ENCODE data around the gene ARHGDIA. TPM values are rescaled to one million over a fixed set of nuclear protein-coding genes. Genes with fewer than 3 reads are reported as not detected.

Gene ARHGDIA
- total RNA-seq, 4 donors from 2014 or later: 31.2 to 350 (median 55.1) TPM

GRCh38 chr17:81859906-81860755, 11.0 kb downstream of the ARHGDIA start, which contains the start of gene P4HB:
Gene P4HB, minus strand, starts transcription at chr17:81860535. Its CDS starts 64 bp downstream, at chr17:81860471.
- no peaks in the 10 kb centered on the region for H3K9me3 ChIP-seq
- no peaks in the 10 kb centered on the region for H3K36me3 ChIP-seq
- intact Hi-C loops (cut with DNase I; ENCODE audit: low total_unique reads): no loop called here
- H3K4me3 ChIP-seq: peak within 1 kb of the TSS; percentile 93 to 97
- peak in 1 of 2 donors; percentile 99 for DNase-seq
- peak; percentile 65 to 79 for TF ChIP-seq POLR2A (IDR thresholded peaks at IDR 0.05)
- TF ChIP-seq, protein P1, sequence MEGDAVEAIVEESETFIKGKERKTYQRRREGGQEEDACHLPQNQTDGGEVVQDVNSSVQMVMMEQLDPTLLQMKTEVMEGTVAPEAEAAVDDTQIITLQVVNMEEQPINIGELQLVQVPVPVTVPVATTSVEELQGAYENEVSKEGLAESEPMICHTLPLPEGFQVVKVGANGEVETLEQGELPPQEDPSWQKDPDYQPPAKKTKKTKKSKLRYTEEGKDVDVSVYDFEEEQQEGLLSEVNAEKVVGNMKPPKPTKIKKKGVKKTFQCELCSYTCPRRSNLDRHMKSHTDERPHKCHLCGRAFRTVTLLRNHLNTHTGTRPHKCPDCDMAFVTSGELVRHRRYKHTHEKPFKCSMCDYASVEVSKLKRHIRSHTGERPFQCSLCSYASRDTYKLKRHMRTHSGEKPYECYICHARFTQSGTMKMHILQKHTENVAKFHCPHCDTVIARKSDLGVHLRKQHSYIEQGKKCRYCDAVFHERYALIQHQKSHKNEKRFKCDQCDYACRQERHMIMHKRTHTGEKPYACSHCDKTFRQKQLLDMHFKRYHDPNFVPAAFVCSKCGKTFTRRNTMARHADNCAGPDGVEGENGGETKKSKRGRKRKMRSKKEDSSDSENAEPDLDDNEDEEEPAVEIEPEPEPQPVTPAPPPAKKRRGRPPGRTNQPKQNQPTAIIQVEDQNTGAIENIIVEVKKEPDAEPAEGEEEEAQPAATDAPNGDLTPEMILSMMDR (IDR thresholded peaks at IDR 0.05): no peak
- peak within 1 kb of the TSS; percentile 93 to 96 for H3K27ac ChIP-seq
- no peaks in the 10 kb centered on the region for H3K27me3 ChIP-seq
- H3K4me1 ChIP-seq: peaks cover 12% of the 10 kb centered on the region in 2 donors

- no peaks in the 10 kb centered on the region for H3K9me3 ChIP-seq
- peak overlapping the region; percentile 65 to 97 for H3K4me3 ChIP-seq
- H3K27ac ChIP-seq: peak overlapping the region; percentile 72 to 96
- TF ChIP-seq POLR2A (IDR thresholded peaks at IDR 0.05): no peak
- TF ChIP-seq, protein P1 (IDR thresholded peaks at IDR 0.05): no peak
- intact Hi-C loops (cut with DNase I; ENCODE audit: low total_unique reads): no loop called here
- H3K27me3 ChIP-seq: no peaks in the 10 kb centered on the region
- no peak for DNase-seq
- H3K36me3 ChIP-seq: no peaks in the 10 kb centered on the region
- H3K4me1 ChIP-seq: peaks cover 12% of the 10 kb centered on the region in 2 donors
Measured at GRCh38 chr17:81858967-81859905, 11.9 kb downstream of the ARHGDIA start.

DNA sequence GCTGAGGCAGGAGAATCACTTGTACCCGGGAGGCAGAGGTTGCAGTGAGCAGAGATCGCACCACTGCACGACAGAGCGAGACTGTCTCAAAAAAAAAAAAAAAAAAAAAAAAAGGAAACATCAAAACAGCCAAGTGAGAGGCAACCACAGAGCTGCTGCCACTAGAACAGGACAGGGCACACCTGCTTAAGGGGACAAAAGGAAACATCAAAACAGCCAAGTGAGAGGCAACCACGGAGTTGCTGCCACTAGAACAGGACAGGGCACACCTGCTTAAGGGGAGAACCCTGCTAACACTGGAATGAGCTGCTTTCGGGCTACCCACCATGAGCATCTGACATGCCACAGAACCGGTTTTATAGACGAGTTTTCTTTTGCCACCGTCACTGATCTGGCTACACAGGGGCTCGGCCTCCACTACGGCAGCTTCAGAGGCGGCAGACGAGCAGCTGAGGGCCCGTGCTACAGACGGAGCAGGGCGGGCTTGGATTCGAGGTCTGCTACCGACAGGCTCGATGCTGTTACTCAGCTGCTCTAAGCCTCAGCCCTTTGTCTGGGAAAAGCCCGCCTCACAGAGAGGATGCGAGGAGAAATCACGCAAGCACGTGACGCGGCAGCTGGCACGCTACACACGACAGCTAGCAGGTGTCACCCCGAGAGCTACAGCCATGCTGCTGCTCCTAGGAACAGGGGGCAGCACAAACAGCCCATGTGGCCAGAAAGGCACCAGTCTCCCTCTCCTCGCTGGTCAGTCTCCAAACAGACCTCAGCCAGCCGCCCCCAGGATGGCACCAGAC, 12.8 kb downstream of the ARHGDIA start:
- Histone ChIP-seq H3K4me3 (no peak overlapping the region), H3K9me3 (no peaks in the 10 kb centered on the region), H3K27ac (no peak overlapping the region), H3K27me3 (no peaks in the 10 kb centered on the region), H3K36me3 (no peaks in the 10 kb centered on the region), H3K4me1 (peaks cover 12% of the 10 kb centered on the region in 2 donors)
- no peak for DNase-seq
- intact Hi-C loops (cut with DNase I; ENCODE audit: low total_unique reads): no loop called here
- TF ChIP-seq, protein P1 (IDR thresholded peaks at IDR 0.05): no peak
- TF ChIP-seq POLR2A (IDR thresholded peaks at IDR 0.05): no peak

GRCh38 chr17:81854974-81855774, 16.0 kb downstream of the ARHGDIA start:
- no peak overlapping the region for H3K4me3 ChIP-seq
- intact Hi-C loops (cut with DNase I; ENCODE audit: low total_unique reads): no loop called here
- TF ChIP-seq, protein P1 (IDR thresholded peaks at IDR 0.05): no peak
- no peak for TF ChIP-seq POLR2A (IDR thresholded peaks at IDR 0.05)
- no peak overlapping the region for H3K27ac ChIP-seq
- no peaks in the 10 kb centered on the region for H3K36me3 ChIP-seq
- H3K4me1 ChIP-seq: peaks cover 8 to 12% of the 10 kb centered on the region in 2 donors
- H3K9me3 ChIP-seq: no peaks in the 10 kb centered on the region
- H3K27me3 ChIP-seq: no peaks in the 10 kb centered on the region
- DNase-seq: no peak
